Right atrium auricular region (tissue), 2 donors: Measurements from ENCODE around the gene TAF4. TPM values are rescaled to one million over a fixed set of nuclear protein-coding genes. Genes with fewer than 3 reads are reported as not detected.

Experiments used
- DNase-seq: peaks from one replicate; pipeline ENCODE4 v3.0.0-alpha.2; 2019; ENCODE audit warnings: low spot score
- H3K27ac ChIP-seq, 2 donors: fragments of 200-600 bp; sonication (generic); 1 replicate in 1 of 2; 2 replicates in 1 of 2; pipeline ENCODE4 v1.5.1; 2016 to 2019
- H3K27me3 ChIP-seq, 2 donors: fragments of 200-600 bp; sonication (generic); one replicate each; pipeline versions ENCODE4 v1.5.1 to v1.6.0; 2017 to 2019
- H3K36me3 ChIP-seq: fragments of 200-600 bp; sonication (generic); one replicate; pipeline ENCODE4 v1.5.1; 2016
- H3K4me1 ChIP-seq, 2 donors: fragments of 200-600 bp; sonication (generic); one replicate each; pipeline versions ENCODE4 v1.5.1 to v1.6.0; 2017 to 2019
- H3K4me3 ChIP-seq, 2 donors: fragments of 200-600 bp; sonication (generic); 1 replicate in 1 of 2; 2 replicates in 1 of 2; pipeline ENCODE4 v1.5.1; 2017 to 2019; ENCODE audit warnings: mild to moderate bottlenecking in 1 of 2, moderate library complexity in 1 of 2
- H3K9me3 ChIP-seq, 2 donors: fragments of 200-600 bp; sonication (generic); one replicate each; pipeline ENCODE4 v1.5.1; 2019
- CTCF ChIP-seq, 2 donors: fragments of 200-600 bp; sonication (generic); IDR thresholded peaks; one replicate each; pipeline ENCODE4 v1.5.1; 2019; ENCODE audit warnings: antibody characterized with exemption in 2 of 2
- total RNA-seq, 2 donors: library from RNA; depleted of rRNA; stranded (reverse); fragments of >200 nt; gene quantifications; one replicate each; pipeline ENCODE4 v1.1.0, GENCODE V29; 2016

The TAF4 gene
- total RNA-seq, 2 donors from 2014 or later: 8.3 to 18.0 TPM

GRCh38 chr20:62049342-62050165, 16.1 kb downstream of the TAF4 start:
- Histone ChIP-seq H3K4me3 (no peak overlapping the region), H3K36me3 (no peaks in the 10 kb centered on the region), H3K27ac (no peak overlapping the region), H3K27me3 (no peaks in the 10 kb centered on the region), H3K9me3 (no peaks in the 10 kb centered on the region), H3K4me1 (peaks cover 0 to 22% of the 10 kb centered on the region in 2 donors)
- TF ChIP-seq CTCF (IDR thresholded peaks at IDR 0.05): no peak
- no peak for DNase-seq

- Histone ChIP-seq H3K36me3 (no peaks in the 10 kb centered on the region), H3K4me3 (no peak overlapping the region), H3K9me3 (no peaks in the 10 kb centered on the region), H3K27ac (no peak overlapping the region), H3K4me1 (peaks cover 0 to 22% of the 10 kb centered on the region in 2 donors), H3K27me3 (no peaks in the 10 kb centered on the region)
- no peak for DNase-seq
- no peak for TF ChIP-seq CTCF (IDR thresholded peaks at IDR 0.05)
These were observed 16.8 kb downstream of the TAF4 start for GRCh38 chr20:62048821-62049291.

GRCh38 chr20:62048346-62048761, 17.3 kb downstream of the TAF4 start:
- Histone ChIP-seq H3K9me3 (no peaks in the 10 kb centered on the region), H3K36me3 (no peaks in the 10 kb centered on the region), H3K4me3 (no peak overlapping the region), H3K27ac (no peak overlapping the region), H3K27me3 (no peaks in the 10 kb centered on the region), H3K4me1 (peaks cover 0 to 22% of the 10 kb centered on the region in 2 donors)
- no peak for DNase-seq
- TF ChIP-seq CTCF (IDR thresholded peaks at IDR 0.05): no peak

GRCh38 chr20:62047666-62048345, 17.9 kb downstream of the TAF4 start:
- Histone ChIP-seq H3K4me3 (no peak overlapping the region), H3K4me1 (peaks cover 0 to 22% of the 10 kb centered on the region in 2 donors), H3K27ac (no peak overlapping the region), H3K9me3 (no peaks in the 10 kb centered on the region), H3K36me3 (no peaks in the 10 kb centered on the region), H3K27me3 (no peaks in the 10 kb centered on the region)
- TF ChIP-seq CTCF (IDR thresholded peaks at IDR 0.05): no peak
- DNase-seq: no peak

GRCh38 chr20:62046431-62046830, 19.2 kb downstream of the TAF4 start:
- DNase-seq: no peak
- Histone ChIP-seq H3K9me3 (no peaks in the 10 kb centered on the region), H3K36me3 (no peaks in the 10 kb centered on the region), H3K4me3 (no peak overlapping the region), H3K27ac (no peak overlapping the region), H3K27me3 (no peaks in the 10 kb centered on the region), H3K4me1 (peaks cover 0 to 12% of the 10 kb centered on the region in 2 donors)
- no peak for TF ChIP-seq CTCF (IDR thresholded peaks at IDR 0.05)
